GM19463 (cell line): ENCODE data around the gene CXCL14.

ENCODE experiments used
- ATAC-seq: cut with Tn5 transposase; IDR thresholded peaks from one replicate; pipeline ENCODE4 v1.9.1; 2021; ENCODE audit warnings: mild to moderate bottlenecking, moderate library complexity; ENCODE audit not compliant: unreplicated experiment

CXCL14 gene

DNA sequence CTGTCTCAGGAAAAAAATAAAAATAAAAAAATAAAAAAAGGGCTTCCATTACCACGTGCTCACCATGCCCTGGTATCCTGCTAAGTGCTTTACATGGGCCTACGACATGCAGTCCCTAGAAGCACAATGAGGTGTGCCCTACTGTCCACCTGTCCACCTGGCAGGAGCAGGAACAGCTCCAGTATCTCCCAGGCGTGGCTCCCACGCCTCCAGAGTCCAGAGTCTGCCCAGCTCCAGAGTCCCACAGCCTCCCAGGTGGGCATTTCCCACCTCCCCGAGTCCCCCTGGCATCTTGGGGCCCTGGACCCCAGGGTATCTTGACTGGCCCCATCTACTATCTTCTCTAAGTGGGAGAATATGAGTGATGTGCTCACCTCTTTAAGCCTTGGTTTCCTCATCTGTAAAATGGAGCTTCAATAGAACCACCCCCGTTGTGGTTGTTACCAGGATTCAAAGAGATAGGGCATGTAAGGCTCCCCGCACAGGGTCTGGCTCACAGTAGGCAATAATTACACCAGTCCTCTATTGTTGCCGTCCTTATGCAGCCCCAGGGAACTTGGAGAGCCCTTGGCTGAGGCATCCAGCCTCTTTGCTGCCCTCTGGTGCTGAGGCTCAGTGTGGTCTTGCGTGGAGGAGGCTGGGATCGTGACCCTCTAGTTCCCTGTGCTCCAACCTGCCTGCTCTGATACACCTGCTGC, 8.9 kb downstream of the CXCL14 start:
- ATAC-seq: no peak

GRCh38 chr5:135568923-135569360, 9.8 kb downstream of the CXCL14 start:
- ATAC-seq: no peak

- no peak for ATAC-seq
Observed at GRCh38 chr5:135568246-135568645, 10.5 kb downstream of the CXCL14 start.

GRCh38 chr5:135567661-135568060, 11.1 kb downstream of the CXCL14 start:
- ATAC-seq: no peak

DNA sequence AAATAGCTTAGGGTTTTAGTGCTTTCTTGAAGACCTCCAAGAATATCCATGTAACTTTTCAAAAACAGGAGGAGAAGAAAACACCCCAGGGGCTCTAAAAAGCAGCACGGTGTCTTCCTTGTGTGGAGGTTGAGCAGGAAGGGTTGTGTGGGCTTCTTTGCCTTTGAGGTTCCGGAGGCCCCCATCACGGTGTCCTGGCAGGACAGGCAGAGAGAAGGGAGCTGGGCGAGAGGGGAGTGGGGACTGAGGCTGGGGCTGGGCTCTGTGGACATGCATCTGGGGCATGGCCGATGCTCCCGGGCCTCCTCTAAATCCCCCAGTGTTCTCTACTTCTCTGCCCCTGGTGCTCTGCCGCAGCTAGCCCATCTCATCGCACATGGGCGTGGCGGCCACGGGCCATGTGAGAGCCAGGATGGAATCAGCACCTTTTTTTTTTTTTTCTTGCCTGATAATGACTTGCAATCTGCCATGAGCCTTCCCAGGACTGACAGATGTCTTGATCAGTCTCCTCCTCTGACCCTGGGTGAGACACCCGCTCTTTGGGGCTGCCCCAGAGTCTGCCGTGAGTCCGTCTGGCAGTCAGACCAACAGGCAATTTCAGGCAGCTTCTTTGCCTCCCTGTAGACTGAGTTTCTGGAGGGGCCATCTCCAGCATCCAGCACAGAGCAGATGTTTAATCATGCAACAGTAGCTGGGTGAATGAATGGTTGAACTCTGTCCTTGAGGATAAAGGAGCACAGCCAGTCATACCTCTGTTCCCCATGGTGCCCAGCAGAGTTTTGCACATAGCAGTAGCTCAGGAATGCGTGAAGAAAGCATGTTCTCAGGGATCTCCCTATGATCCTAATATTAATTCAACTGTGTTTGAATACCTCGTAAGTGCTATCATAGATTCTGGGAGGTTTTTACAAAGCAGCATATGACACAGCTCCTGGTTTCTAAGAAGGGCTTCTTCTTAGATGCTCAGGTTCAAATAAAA, 12.1 kb downstream of the CXCL14 start:
- ATAC-seq: no peak

DNA sequence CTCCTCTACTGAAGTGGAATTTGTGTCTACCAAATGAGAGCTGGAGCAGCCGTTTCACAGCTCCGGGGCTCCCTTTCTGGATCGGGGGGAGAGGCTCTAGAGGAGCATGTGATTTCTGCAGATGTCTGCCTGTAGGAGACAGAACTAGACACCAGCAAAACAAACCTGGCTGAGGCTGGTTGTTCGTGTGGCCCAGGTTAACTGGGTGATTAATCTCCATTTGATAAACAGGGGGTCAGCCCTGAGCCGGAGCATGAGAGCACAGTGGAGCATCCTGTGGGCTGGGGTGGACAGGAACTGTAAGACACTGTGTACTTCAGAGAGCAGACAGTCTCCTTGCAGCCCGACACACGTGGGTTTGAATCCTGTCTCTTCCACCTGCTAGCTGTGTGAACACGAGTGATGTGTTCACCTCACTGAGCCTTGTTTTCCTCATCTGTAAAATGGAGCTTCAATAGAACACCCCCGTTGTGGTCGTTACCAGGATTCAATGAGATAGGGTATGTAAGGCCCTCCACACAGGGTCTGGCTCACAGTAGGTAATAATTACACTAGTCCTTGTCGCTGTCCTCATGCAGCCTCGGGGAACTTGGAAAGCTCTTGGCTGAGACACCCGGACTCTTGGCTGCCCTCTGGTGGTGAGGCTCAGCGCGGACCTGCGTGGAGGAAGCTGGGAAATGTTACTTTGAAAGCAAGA, 12.9 kb downstream of the CXCL14 start:
- no peak for ATAC-seq

DNA sequence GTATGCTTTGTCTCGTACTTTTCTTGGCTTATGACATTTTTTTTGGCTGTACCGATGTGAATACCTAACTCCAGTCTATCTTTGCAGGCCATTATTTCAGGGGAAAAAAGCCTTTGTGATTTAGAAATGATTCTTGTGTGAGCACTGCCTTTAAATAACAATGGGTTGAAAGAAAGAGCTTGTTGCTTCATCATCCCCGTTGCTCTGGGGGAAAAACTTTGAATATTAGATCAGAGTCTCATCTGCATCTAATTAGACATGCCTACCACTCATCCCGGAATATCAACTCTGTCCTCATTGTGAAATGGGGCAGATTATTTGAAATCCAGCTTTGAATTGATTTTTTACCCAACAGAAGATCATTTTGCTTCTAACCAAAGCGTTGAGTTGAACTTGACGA, 13.5 kb downstream of the CXCL14 start:
- ATAC-seq: no peak

DNA sequence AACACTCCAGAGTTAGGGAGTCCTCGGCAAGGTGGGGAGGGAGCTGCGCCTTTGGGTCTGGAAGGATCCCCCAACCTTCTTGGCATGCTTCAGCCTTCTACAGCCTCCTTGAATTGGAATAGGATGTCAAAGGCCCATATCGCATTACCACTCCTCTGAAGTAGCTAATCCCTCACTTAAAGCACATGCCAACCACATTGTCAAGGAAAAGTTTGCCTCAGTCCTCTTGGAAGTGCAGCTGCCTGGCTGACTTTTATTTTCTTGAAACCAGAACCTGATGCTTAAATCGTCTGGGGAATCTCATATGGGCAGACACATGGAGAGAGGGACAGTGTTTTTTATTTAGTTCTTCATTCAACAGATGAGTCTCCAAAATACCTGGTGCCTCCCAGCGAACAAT, 14.5 kb downstream of the CXCL14 start:
- ATAC-seq: no peak

- no peak for ATAC-seq
Observed at GRCh38 chr5:135561266-135561665, 17.5 kb downstream of the CXCL14 start.

DNA sequence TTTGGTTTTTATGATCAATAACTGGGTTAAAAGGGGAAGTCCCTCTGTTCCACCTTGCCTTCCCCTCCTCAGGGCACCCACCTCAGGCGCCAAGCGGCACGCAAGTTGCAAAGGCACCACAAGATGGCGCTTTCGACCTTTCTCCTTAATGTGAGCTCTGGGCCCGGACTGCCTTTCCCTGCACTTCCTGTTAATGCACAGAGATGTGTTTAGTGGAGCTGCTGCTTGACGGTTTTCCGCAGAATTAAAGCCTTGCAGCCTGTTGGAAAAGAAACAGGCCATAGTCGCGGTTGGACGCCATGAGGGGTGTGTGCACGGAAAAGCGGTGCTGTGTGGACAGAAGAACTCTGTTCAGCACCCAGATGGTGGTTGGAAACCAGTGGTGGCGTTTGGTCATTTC, 17.9 kb downstream of the CXCL14 start:
- peak; percentile 98 for ATAC-seq

- no peak for ATAC-seq
Observed at GRCh38 chr5:135559354-135559753, 19.4 kb downstream of the CXCL14 start.

- no peak for ATAC-seq
Observed at GRCh38 chr5:135557076-135557838, 21.5 kb downstream of the CXCL14 start.

DNA sequence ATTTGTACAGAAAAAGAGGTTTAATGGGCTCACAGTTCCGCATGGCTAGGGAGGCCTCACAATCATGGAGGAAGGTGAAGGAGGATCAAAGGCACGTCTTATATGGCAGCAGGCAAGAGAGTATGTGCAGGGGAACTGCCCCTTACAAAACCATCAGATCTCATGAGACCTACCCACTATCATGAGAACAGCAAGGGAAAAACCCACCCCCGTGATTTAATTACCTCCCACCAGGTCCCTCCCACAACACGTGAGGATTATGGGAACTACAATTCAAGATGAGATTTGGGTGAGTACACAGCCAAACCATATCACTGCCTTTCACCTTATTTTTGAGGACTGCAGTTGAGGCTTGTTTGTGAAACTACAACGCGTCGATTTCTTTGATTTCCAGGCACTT, 22.2 kb downstream of the CXCL14 start:
- ATAC-seq: no peak

- ATAC-seq: no peak
Observed at GRCh38 chr5:135555530-135555929, 23.3 kb downstream of the CXCL14 start.

- no peak for ATAC-seq
Observed at GRCh38 chr5:135553688-135554462, 24.9 kb downstream of the CXCL14 start.

DNA sequence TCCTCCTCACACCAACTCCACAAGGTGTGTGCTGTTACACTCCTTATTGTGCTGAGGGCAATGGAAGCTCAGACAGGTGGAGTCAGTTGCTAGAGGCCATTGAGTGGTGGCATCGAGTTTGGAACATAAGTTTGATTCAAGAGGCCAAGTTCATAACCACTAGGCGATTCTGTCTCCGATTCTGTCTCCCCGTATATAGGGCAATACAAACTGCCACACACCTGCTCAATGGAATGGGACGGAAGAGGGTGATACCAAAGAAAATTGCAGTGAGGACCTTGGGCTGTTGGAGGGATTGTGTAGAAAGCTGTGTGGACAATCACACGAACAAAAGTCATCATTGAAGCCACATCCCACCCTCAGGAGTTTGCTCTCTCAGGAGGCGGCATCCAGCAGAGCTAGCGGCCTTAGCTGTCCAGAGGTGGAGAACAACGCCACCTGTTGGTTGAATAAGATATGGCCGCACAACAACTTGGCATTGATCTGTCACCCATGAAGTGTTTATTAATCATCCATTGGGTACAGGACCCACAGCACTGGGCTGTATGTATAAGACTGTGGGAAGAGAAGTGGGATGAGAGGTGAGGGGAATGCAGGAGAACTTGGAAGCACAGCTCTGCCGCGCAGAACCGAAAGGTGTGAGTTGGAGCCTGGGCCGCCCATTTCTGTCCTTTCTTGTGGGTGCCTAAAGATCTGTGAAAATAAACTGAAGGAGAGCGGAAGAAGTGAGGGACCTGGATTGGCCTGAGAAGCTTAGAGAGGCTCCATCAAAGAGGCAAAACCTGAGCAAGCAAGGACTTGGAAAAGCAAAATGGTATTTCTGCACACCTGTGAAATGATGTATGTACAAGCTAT, 27.0 kb downstream of the CXCL14 start:
- ATAC-seq: no peak

DNA sequence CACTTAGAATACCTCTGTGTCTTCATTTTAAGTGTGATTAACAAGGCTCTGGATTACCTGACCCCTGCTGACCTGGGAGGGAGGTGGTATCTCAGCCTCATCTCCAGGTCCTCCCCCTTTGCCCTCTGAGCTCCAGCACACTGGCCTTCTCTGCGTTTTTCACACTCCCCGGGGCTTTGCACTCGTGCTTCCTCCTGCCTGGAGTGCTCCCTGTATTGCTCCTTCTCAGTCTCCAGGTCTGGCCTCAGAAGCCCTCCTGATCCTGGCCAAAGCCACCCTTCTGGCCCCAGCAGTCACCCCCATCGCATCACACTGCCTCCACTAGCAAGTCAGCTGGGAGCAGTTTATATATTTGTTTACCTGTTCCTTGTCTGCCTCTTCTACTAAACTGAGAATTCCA, 29.4 kb downstream of the CXCL14 start:
- ATAC-seq: no peak

- no peak for ATAC-seq
Observed at GRCh38 chr5:135547590-135548254, 31.1 kb downstream of the CXCL14 start.
